GM18520 (cell line): ENCODE measurements around the gene GUCY1A2.
"Not testable (repeated sequence)": the region's sequence is repeated elsewhere in the genome, so short reads cannot be mapped to it uniquely, and the experiment has no call there.

Experiments used
- ATAC-seq: cut with Tn5 transposase; IDR thresholded peaks from one replicate; pipeline ENCODE4 v1.9.1; 2021; ENCODE audit not compliant: unreplicated experiment

GUCY1A2 gene

DNA sequence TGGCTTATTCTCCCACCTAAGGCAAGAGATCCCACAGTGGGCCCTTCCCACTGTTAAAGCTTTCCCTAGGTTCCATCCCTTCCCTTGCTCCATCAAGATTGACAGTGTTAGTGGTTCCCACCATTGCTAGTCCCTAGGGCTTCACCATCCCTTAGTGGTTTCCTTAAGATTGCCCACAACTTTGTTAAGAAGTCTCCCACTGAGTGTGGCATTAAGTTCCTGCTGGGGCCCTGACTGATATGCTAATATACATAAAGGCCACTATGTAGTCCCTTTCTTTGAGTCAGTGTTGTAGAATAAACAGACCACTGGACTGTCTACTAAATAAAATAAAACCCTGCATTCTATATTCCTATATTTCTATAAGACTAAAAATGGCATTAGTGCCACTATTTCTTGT lies 176.1 kb downstream of the GUCY1A2 start:
- ATAC-seq: no peak

GRCh38 chr11:106840947-106841346 lies 177.3 kb downstream of the GUCY1A2 start:
- no peak for ATAC-seq

GRCh38 chr11:106840146-106840545 lies 178.1 kb downstream of the GUCY1A2 start:
- ATAC-seq: no peak

GRCh38 chr11:106834567-106834966 lies 183.7 kb downstream of the GUCY1A2 start:
- ATAC-seq: no peak

GRCh38 chr11:106828976-106829375 lies 189.3 kb downstream of the GUCY1A2 start:
- ATAC-seq: no peak

GRCh38 chr11:106828576-106828975 lies 189.7 kb downstream of the GUCY1A2 start:
- no peak for ATAC-seq

DNA sequence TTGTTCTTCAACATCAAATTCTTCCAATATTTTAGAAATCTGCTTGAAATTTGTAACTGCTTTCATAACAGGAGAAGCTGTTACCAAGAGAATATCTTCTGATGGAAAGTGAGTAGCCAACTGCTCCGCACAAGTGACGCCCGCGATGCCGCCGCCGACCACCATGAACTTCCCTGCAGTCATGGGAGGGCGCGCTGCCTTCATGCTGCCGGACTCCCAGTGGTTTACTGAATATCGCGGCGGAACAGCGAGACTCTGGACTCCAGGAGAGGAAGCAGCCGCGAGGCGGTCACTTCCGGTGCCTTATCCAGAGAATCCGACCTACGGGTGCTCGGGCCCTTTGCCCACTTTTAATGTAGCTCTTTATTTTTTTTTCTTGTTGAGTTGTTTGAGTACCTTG lies 190.6 kb downstream of the GUCY1A2 start:
- no peak for ATAC-seq

GRCh38 chr11:106826558-106826957 lies 191.7 kb downstream of the GUCY1A2 start:
- not testable (repeated sequence) for ATAC-seq

DNA sequence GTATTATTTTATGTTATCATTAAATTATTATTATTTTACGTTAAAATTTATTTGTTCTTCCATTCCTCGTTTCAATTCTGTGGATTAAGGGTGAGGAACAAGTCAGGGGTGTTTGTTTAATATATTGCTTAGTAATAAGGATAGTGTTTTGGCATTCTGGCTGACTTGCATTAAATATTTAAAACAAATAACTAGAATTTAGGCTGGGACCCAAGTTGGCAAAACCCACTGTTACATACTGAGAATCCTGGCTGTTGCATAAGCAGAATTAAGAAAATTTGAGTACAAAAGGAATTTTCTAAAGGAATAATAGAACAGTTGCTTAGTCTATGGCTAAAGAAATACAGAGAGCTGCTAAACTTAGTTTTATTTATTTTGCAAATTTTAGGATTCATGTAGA lies 196.4 kb downstream of the GUCY1A2 start:
- no peak for ATAC-seq

- no peak for ATAC-seq
Measured at GRCh38 chr11:106821291-106821690, 197.0 kb downstream of the GUCY1A2 start.

DNA sequence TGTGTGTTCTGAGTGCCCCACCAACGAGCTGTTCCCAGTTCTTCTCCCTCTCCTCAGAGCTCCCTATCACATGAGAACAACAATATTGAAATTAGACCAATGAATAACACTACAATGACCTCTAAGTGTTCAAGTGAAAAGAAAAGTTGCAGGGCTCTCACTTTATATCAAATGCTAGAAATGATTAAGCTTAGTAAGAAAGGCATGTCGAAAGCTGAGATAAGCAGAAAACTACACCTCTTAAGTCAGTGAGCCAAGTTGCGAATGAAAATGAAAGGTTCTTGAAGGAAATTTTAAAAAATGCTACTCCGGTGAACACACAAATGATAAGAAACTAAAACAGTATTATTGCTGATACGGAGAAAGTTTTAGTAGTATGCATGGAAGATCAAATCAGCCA lies 199.8 kb downstream of the GUCY1A2 start:
- no peak for ATAC-seq

- no peak for ATAC-seq
Measured at GRCh38 chr11:106815209-106815608, 203.1 kb downstream of the GUCY1A2 start.

DNA sequence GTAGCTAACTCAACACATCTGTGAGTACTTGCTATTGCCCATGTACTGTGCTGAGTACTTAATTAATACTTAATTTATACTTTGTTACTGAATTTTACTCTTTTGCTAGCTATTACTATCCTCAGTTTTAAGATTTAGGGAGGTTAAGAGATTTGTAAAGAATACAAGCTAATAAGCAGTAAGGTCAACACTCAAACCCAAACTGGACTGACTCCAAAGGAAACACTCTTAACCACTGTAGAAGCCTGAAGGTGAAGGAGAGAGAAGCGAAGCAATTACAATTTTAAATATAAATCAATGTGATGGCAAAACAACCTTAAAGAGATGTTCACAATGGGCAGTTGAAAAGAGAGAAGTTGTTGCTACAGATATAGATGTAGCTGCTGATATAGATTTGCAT lies 204.5 kb downstream of the GUCY1A2 start:
- no peak for ATAC-seq

DNA sequence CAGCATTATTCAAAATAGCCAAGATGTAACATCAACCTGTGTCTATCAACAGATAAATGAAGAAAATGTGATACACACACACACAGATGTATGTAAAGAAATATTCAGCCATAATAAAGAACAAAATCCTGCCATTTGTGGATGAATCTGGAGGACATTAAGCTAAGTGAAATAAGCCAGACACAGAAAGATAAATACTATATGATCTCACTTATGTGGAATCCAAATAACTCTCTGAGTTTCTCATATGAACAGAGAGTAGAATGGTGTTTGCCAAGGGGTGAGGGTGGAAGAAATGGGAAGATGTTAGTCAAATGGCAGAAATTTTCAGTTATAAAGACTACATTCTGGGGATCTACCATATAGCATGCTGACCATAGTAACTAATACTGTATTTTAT lies 224.2 kb downstream of the GUCY1A2 start:
- no peak for ATAC-seq

DNA sequence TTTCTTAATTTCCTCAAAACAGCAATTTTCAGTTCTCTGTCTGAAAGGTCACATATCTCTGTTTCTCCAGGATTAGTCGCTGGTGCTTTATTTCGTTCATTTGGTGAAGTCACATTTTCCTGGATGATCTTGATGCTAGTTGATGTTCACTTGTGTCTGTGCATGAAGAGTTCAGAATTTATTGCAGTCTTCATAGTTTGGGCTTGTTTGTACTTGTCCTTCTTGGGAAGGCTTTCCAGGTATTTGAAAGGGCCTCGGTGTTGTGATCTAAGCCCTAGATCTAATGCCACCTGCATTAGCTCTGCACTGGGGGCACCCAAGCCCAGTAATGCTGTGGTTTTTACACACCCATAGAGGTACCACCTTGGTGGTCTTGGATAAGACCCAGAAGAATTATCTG lies 228.9 kb downstream of the GUCY1A2 start:
- no peak for ATAC-seq

GRCh38 chr11:106787454-106787853 lies 230.8 kb downstream of the GUCY1A2 start:
- ATAC-seq: no peak

DNA sequence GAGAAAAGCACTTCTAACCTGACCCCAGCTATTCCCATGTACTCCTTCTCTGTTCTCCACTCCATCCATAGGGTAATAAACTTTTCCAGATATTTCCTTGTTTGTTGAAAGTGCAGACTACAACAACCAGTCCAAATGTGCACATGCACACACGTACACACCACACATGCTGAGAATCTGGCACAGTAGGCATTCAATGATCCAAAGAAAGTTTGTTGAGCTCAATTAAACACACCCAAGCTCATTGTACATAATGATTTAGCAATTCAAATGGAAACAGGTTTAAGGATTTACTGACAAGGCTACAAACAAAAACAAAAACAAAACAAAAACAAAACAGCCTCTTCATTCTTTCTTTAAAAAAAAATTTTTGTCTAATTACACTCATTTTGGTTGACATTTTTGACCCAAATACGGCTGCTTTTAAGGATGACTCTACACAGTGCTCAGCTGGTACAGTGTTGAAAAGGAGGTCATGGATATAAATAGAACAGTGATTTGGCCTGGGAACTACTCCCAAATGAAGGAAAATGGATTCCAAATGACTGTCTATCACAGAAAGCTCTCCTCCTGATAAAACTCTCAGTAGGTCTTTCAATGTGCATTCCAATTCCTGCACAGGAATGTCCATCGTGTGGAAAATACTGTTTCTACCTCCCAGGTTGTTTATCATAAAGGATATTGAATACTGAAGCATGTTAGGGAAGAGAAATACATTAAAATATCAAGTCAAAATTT lies 232.2 kb downstream of the GUCY1A2 start:
- no peak for ATAC-seq

DNA sequence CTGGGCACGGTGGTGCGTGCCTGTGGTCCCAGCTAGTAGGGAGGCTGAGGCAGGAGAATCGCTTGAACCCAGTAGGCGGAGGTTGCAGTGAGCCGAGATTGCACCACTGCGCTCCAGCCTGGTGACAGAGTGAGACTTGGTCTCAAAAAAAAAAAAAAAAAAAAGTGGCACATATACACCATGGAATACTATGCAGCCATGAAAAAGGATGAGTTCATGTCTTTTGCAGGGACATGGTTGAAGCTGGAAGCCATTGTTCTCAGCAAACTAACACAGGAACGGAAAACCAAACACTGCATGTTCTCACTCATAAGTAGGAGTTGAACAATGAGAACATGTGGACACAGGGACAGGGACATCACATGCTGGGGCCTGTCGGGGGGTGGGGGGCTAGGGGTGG lies 241.0 kb downstream of the GUCY1A2 start:
- ATAC-seq: not testable (repeated sequence)

DNA sequence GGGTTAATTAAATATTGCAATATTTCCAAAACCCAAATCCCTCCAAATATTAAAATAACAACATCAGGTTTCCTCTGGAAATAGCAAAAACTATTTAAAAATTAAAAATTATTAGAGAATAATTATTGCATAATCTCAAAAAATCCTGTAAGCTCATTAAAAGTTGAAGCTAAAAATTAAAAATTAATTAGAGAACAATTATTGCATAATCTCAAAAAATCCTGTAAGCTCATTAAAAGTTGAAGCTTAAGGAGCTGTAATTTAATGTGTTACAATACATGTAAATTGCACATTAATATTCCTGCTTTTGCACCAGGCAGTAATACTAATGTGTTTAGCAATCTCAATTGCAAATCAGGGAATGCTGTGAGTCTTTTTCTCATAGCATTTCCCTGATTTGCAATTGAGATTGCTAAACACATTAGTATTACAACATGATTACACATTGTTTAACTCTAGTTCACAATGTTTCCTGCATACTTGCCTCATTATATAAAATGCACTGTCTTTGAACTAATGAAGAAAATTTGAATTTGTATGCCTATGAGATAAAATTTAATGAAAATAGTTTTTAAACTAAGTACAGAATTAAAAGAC lies 247.7 kb downstream of the GUCY1A2 start:
- no peak for ATAC-seq

DNA sequence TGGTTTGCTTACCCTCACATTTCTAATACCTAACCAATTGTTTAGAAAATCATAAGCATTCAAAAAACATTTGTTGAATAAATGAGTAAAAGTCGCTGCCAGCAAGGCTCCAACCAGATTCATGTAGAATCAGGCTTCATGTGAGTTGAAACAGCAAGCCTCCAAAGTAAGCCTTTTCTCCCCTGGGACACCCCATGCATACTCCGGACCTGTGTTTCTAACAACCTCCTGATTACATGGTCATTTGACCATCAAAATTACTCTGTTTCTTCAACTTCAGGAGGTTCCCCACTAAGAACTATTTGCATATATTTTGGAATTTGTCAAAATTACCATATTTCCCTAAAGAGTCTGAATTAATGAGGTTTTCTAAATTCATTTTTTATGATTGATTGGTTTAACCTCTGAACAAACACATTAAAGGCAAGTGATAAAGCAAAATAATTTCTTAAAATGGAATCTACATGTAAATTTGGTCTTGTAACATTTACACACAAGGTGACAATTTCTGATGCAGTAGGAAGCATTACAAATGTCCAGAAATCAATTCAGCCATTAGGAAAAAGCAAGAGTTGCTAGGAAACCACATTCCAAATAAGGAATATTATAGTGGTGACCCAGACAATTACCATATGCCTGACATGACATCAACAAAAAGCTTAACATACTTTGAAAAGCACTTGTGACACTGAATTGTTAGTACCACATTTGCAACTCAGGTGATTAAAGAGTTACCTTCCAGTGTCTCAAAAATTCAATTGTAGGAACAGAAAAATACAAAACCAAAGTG lies 252.6 kb downstream of the GUCY1A2 start:
- ATAC-seq: no peak

GRCh38 chr11:106763501-106763900 lies 254.8 kb downstream of the GUCY1A2 start:
- no peak for ATAC-seq

- no peak for ATAC-seq
Measured at GRCh38 chr11:106761745-106762144, 256.5 kb downstream of the GUCY1A2 start.
